GM12892 (cell line): Measurements from ENCODE around the gene THBS3.

Experiments used
- DNase-seq: peaks from one replicate; pipeline ENCODE4 v3.0.0; 2011; ENCODE audit not compliant: insufficient read length
- FAIRE-seq: peaks from 2 replicates; lab custom pipeline; 2011; peaks lifted over from hg19 to GRCh38; lab: Jason Lieb, UNC
- POLR2A ChIP-seq: IDR thresholded peaks from 2 replicates; pipeline ENCODE4 v1.6.1; 2011; ENCODE audit warnings: low read depth, low read length, control low read depth
- POLR2AphosphoS5 ChIP-seq: IDR thresholded peaks from 2 replicates; pipeline ENCODE4 v1.6.1; 2011; ENCODE audit warnings: low read depth, low read length, control low read depth
- TAF1 ChIP-seq: IDR thresholded peaks from 2 replicates; pipeline ENCODE4 v1.6.1; 2011; ENCODE audit warnings: low read depth, mild to moderate bottlenecking, control low read depth, low read length, borderline replicate concordance

Gene THBS3

GRCh38 chr1:155179112-155180031 is 28.3 kb downstream of the THBS3 start:
- no peak for TF ChIP-seq TAF1
- no peak for TF ChIP-seq POLR2A
- no peak for TF ChIP-seq POLR2AphosphoS5
- no peak for FAIRE-seq
- DNase-seq = peak; percentile 12

DNA sequence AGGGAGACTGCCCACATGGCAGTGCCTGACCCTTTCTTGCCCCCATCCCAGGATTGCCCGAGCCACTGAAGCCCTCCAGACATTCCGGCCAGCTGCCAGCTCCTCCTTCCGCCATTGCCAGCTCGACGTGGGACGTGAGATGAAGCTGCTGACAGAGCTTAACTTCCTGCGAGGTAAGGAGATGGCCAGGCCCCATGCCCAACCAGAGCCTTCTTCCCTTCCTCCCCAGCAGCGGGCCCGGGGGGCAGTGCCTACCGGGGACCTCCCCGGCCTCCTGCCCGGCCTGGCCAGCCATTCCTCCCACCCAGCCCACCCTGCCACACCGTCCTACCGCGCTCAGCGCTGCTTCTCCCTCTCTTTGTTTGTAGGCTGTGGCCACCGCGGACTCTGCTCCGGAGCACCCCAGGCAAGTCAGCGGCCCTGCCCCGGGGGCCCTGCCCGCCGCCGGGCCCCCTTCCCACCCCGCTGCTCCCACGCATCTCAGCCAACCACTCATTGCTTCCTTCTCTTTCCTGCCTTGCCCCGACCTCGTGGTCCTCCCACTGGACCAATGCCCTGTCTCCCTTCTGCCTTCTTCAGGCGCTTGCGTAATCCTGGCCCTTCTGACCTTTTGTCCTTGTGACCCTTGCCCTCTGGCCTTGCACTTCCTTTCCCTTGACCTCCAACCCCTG is 29.1 kb downstream of the THBS3 start:
- TF ChIP-seq POLR2A (no peak), POLR2AphosphoS5 (no peak), TAF1 (no peak)
- DNase-seq (peak; percentile 19), FAIRE-seq (no peak)

DNA sequence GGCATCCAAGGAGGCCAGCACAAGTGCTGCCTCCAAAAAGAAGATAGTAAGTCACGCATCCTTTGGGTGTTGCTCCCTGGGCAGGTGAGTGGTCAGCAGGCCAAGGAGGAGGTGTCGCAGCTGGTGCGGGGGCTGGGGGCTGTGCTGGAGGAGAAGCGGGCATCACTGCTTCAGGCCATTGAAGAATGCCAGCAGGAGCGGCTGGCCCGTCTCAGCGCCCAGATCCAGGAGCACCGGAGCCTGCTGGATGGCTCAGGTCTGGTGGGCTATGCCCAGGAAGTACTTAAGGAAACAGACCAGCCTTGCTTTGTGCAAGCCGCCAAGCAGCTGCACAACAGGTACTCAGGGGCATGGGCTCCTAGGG is 29.8 kb downstream of the THBS3 start:
- TF ChIP-seq TAF1 = no peak
- no peak for TF ChIP-seq POLR2AphosphoS5
- no peak for TF ChIP-seq POLR2A
- FAIRE-seq (no peak), DNase-seq (peak; percentile 13)

DNA sequence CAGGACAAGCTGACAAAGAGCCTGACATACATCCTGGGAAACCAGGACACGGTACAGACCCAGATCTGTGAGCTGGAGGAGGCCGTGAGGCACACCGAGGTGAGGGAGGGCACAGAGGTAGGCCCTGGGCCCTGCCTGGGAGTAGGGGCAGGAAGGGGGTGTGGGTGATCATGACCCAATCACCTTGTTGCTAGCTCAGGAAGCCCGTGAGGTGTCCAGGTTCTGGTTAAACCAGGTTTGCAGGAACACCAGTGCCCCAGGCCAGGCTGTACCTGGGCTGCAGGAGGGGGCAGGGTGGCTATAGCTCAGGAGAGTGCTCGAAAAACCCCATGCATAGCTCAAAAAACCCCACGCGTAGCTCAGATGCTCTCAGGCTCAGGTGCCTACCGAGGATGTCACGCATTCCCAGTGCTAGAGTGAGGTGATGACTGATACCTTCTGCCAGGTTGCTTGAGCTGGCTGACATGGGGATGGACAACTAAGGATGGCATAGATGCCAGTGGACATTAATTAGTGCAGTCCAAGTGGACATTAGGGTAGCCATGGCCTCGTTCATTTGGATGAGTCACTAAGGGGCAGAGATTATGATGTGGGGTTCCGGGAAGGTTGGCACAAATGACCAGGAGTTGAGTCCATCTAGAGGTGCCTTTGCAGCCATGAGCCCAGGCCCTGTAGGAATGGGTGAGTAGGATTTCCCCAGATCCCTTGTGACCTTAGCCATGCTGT is 30.3 kb downstream of the THBS3 start:
- TF ChIP-seq POLR2AphosphoS5 = no peak
- no peak for TF ChIP-seq TAF1
- TF ChIP-seq POLR2A = no peak
- FAIRE-seq (no peak), DNase-seq (peak; percentile 13)

GRCh38 chr1:155176544-155177071 is 31.1 kb downstream of the THBS3 start:
- FAIRE-seq (peak; percentile 80), DNase-seq (peak; percentile 93)
- TF ChIP-seq POLR2AphosphoS5 = no peak
- no peak for TF ChIP-seq POLR2A
- no peak for TF ChIP-seq TAF1

DNA sequence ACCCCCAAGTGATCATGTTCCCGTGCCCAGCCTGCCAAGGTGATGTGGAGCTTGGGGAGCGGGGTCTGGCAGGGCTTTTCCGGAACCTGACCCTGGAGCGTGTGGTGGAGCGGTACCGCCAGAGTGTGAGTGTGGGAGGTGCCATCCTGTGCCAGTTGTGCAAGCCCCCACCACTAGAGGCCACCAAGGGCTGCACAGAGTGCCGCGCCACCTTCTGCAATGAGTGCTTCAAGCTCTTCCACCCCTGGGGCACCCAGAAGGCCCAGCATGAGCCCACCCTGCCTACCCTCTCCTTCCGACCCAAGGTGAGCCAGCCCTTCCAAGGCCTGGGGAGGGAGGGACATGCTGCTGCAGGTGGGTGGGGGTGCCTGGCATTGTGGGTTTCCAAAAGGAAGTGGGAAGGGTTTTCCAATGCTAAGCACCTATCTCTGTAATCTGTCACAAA is 31.7 kb downstream of the THBS3 start:
- TF ChIP-seq POLR2A = no peak
- TF ChIP-seq TAF1 = no peak
- no peak for TF ChIP-seq POLR2AphosphoS5
- no peak for DNase-seq
- no peak for FAIRE-seq

GRCh38 chr1:155175281-155175926 is 32.3 kb downstream of the THBS3 start:
- TF ChIP-seq TAF1 (no peak), POLR2AphosphoS5 (no peak), POLR2A (no peak)
- DNase-seq (no peak), FAIRE-seq (no peak)

DNA sequence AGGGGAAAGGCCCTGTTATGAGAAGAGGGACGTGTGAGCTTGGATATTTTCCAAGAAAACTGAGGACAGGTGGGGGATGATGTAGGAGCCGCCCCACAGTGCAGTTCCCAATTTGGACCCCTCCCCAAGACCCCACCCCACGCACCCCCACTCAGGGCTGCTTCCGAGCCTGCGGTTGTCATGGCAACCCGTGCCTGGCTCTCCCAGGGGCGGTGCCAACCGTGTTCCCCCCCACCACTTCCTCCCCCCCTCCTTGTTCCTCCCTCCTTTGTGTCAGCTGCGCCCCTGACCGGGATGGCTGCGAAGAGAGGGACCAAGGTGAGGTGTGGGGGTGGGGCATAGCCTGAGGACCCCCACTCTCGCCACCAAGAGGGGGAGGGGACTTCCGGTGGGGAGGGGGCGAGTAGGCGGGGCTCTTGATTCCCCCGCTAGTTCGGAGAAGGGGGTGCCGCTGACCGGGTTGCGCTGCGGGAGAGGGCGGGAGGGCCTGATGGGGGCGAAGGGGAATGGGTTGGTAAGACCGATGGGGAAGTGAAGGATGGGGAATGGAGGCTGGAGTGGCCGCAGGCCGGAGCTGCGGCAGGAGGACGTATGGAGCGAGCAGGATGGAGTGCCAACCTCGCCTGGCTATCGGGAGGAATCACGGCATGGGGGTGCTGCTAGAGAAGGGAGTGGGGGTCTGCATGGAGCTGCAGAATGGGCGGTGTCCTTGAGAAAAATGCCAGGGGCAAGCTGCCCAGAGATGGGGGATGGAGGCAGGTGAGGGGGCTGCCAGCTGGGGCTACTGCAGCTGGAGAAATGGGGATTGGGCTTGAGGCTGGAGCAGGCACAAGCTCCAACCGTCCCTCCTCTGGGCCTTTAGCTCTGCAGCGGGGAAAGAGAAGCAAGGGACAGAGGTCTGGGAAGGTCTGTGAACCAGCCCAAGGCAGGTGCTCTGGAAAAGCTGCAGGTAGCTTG is 33.1 kb downstream of the THBS3 start:
- DNase-seq = no peak
- no peak for TF ChIP-seq TAF1
- TF ChIP-seq POLR2AphosphoS5 = no peak
- no peak for TF ChIP-seq POLR2A
- no peak for FAIRE-seq

- FAIRE-seq (peak; percentile 60), DNase-seq (peak; percentile 74)
- no peak for TF ChIP-seq POLR2AphosphoS5
Observed at GRCh38 chr1:155173478-155174323, 34.0 kb downstream of the THBS3 start, which contains the start of gene TRIM46. TSS of gene TRIM46 (plus strand) at chr1:155173849. CDS start at chr1:155173967, 118 bp downstream.
